Measurements from ENCODE around the gene VAX1. TPM values are rescaled to one million over a fixed set of nuclear protein-coding genes. Genes with fewer than 3 reads are reported as not detected.

The VAX1 gene
- total and polyA plus RNA-seq, 2 of the 4 experiments (the other 2 are of a cell fraction): not detected

- Histone ChIP-seq H4K5ac (ENCODE audit: low read depth, low read length) (no peak overlapping the region), H3K27ac (ENCODE audit: insufficient read depth, low read length) (no peak overlapping the region), H2AK5ac (ENCODE audit: low read depth, low read length) (no peak overlapping the region), H2AFZ (replicated peaks; ENCODE audit: low read length, poor library complexity) (no peak overlapping the region), H3K4me3 (ENCODE audit: insufficient read depth, low read depth, low read length) (no peak overlapping the region), H2BK120ac (ENCODE audit: low read depth, low read length) (no peak overlapping the region), H2BK15ac (ENCODE audit: low read depth, low read length) (no peak overlapping the region), H3K18ac (ENCODE audit: low read depth, low read length) (no peak overlapping the region), H4K20me1 (ENCODE audit: insufficient read depth, low read length) (no peaks in the 10 kb centered on the region), H2BK20ac (ENCODE audit: low read depth, low read length) (no peak overlapping the region), H4K8ac (ENCODE audit: low read depth in 2 of 2, low read length in 2 of 2) (no peak overlapping the region), H3K79me1 (ENCODE audit: low read depth in 1 of 2, low read length in 2 of 2) (no peaks in the 10 kb centered on the region), H2BK5ac (ENCODE audit: low read depth, low read length, poor library complexity, severe bottlenecking) (no peak overlapping the region), H3K23ac (ENCODE audit: low read depth, low read length) (no peak overlapping the region), H3K4me1 (ENCODE audit: control insufficient read depth, insufficient read depth, low read length) (no peaks in the 10 kb centered on the region), H3K9me3 (ENCODE audit: control insufficient read depth, insufficient read depth, low read length) (no peaks in the 10 kb centered on the region), H3K9me1 (ENCODE audit: insufficient read depth, low read length) (no peaks in the 10 kb centered on the region), H3K9ac (ENCODE audit: low read depth, low read length) (no peak overlapping the region), H3K36me3 (ENCODE audit: control insufficient read depth, insufficient read depth, low read length) (no peaks in the 10 kb centered on the region), H2AK9ac (replicated peaks; ENCODE audit: low read depth, low read length, poor library complexity) (no peak overlapping the region), H3K27me3 (ENCODE audit: control insufficient read depth, insufficient read depth, low read length) (no peaks in the 10 kb centered on the region), H3K4me2 (ENCODE audit: low read depth, low read length) (no peak overlapping the region), H3K14ac (replicated peaks; ENCODE audit: low read depth, low read length) (no peak overlapping the region), H3K4ac (ENCODE audit: low read depth, low read length) (no peak overlapping the region), H3K56ac (ENCODE audit: extremely low read depth, insufficient read depth, low read length) (no peak overlapping the region), H4K91ac (ENCODE audit: insufficient read depth, low read depth, low read length) (no peak overlapping the region)
- CTCF ChIA-PET: interaction anchor here (0.6 to 1.0 kb wide), 5 partner anchors 13 to 1588 kb away, joined by 3 read pairs; no protein-coding TSS in a partner anchor
- no TSS peak for BruUV-seq (replicated peaks)
- DNase-seq: no peak
- intact Hi-C loops (cut with micrococcal nuclease): no loop called here
- WGBS, 2 experiments (ENCODE audit: extremely low coverage in 2 of 2, insufficient read length in 1 of 2): no CpG with 5 or more reads among the region's 1 CpG
- in situ Hi-C loops (cut with MboI; ENCODE audit: low sequenced_read_pairs): no loop called here
- POLR2A ChIA-PET (ENCODE audit: unreplicated experiment): no interaction called here
- dilution Hi-C loops (cut with HindIII; ENCODE audit: low sequenced_read_pairs, unreplicated experiment): no loop called here
- no peak for ATAC-seq (ENCODE audit: low read depth)
- TF ChIP-seq CHD1 (IDR thresholded peaks at IDR 0.05; ENCODE audit: low read depth, low read length): no peak
- TF ChIP-seq SMC3 (IDR thresholded peaks at IDR 0.05; ENCODE audit: low read depth, low read length): no peak
- TF ChIP-seq MAFK (IDR thresholded peaks at IDR 0.05; ENCODE audit: low read depth, low read length): no peak
- no peak for TF ChIP-seq RAD21 (IDR thresholded peaks at IDR 0.05; ENCODE audit: low read length)
- TF ChIP-seq NFE2L2 (IDR thresholded peaks at IDR 0.05; ENCODE audit: low read depth, low read length): no peak
- TF ChIP-seq MXI1 (IDR thresholded peaks at IDR 0.05; ENCODE audit: borderline replicate concordance, low read depth, low read length): no peak
- no peak for TF ChIP-seq MAZ (IDR thresholded peaks at IDR 0.05; ENCODE audit: borderline replicate concordance, low read depth, low read length)
- no peak for TF ChIP-seq USF2 (IDR thresholded peaks at IDR 0.05; ENCODE audit: low read depth, low read length)
- no peak for TF ChIP-seq FOS (IDR thresholded peaks at IDR 0.05; ENCODE audit: low read depth, low read length)
- TF ChIP-seq POLR2A (IDR thresholded peaks at IDR 0.05; ENCODE audit: low read depth, low read length): no peak
- no peak for TF ChIP-seq BHLHE40 (IDR thresholded peaks at IDR 0.05; ENCODE audit: low read depth, low read length)
- no peak for TF ChIP-seq CEBPB (IDR thresholded peaks at IDR 0.05; ENCODE audit: low read depth, low read length)
- no peak for TF ChIP-seq CTCF (conservative IDR thresholded peaks at IDR 0.05; ENCODE audit: low read depth, low read length)
- no peak for TF ChIP-seq RCOR1 (IDR thresholded peaks at IDR 0.05; ENCODE audit: insufficient replicate concordance, low read length)
- TF ChIP-seq ELK1 (IDR thresholded peaks at IDR 0.05; ENCODE audit: borderline replicate concordance, low read depth, low read length): no peak
- TF ChIP-seq RFX5 (IDR thresholded peaks at IDR 0.05; ENCODE audit: low read depth, low read length): no peak
Measured at GRCh38 chr10:117112220-117112619, 25.9 kb downstream of the VAX1 start.
